Putamen (tissue), 1 donor: Measurements from ENCODE around the gene KBTBD4.

Source experiments
- DNase-seq: peaks from one replicate; pipeline ENCODE4 v3.0.0-alpha.2; 2016; ENCODE audit warnings: low spot score

The KBTBD4 gene

GRCh38 chr11:47578524-47579494 lies at the start of gene KBTBD4, which contains the start of gene NDUFS3:
TSS of gene KBTBD4 (minus strand) at chr11:47578970. CDS start at chr11:47578951, 19 bp downstream.
TSS of gene NDUFS3 (plus strand) at chr11:47579074. CDS start at chr11:47579092, 18 bp downstream.
- peak; percentile 92 for DNase-seq

GRCh38 chr11:47628026-47628425 lies 49.3 kb upstream of the KBTBD4 start:
- DNase-seq: no peak

- no peak for DNase-seq
Measured at GRCh38 chr11:47626234-47626633, 47.5 kb upstream of the KBTBD4 start.

- no peak for DNase-seq
Measured at GRCh38 chr11:47620836-47621378, 42.1 kb upstream of the KBTBD4 start.

- no peak for DNase-seq
Measured at GRCh38 chr11:47617417-47617809, 38.6 kb upstream of the KBTBD4 start.

GRCh38 chr11:47616726-47617416 lies 38.1 kb upstream of the KBTBD4 start:
- DNase-seq: peak; percentile 78

- DNase-seq: peak; percentile 81
Measured at GRCh38 chr11:47615249-47615648, 36.5 kb upstream of the KBTBD4 start.

GRCh38 chr11:47611348-47611794 lies 32.6 kb upstream of the KBTBD4 start:
- no peak for DNase-seq

- DNase-seq: no peak
Measured at GRCh38 chr11:47609675-47610074, 30.9 kb upstream of the KBTBD4 start.

GRCh38 chr11:47607380-47607779 lies 28.6 kb upstream of the KBTBD4 start:
- DNase-seq: no peak

- DNase-seq: no peak
Measured at GRCh38 chr11:47606731-47607130, 28.0 kb upstream of the KBTBD4 start.

GRCh38 chr11:47605921-47606320 lies 27.2 kb upstream of the KBTBD4 start:
- no peak for DNase-seq

- DNase-seq: no peak
Measured at GRCh38 chr11:47603295-47603694, 24.5 kb upstream of the KBTBD4 start.

- DNase-seq: no peak
Measured at GRCh38 chr11:47599902-47600301, 21.1 kb upstream of the KBTBD4 start.

GRCh38 chr11:47595967-47596366 lies 17.2 kb upstream of the KBTBD4 start:
- DNase-seq: no peak

GRCh38 chr11:47595029-47595428 lies 16.3 kb upstream of the KBTBD4 start:
- no peak for DNase-seq

GRCh38 chr11:47593934-47594855 lies 15.4 kb upstream of the KBTBD4 start, which contains the start of gene C1QTNF4:
TSS of gene C1QTNF4 (minus strand) at chr11:47594411. CDS start at chr11:47590810, 3,601 bp downstream.
- DNase-seq: no peak

- no peak for DNase-seq
Measured at GRCh38 chr11:47593492-47593933, 14.7 kb upstream of the KBTBD4 start.

GRCh38 chr11:47592970-47593369 lies 14.2 kb upstream of the KBTBD4 start:
- DNase-seq: no peak

GRCh38 chr11:47592251-47592650 lies 13.5 kb upstream of the KBTBD4 start:
- no peak for DNase-seq

GRCh38 chr11:47591764-47592163 lies 13.0 kb upstream of the KBTBD4 start:
- no peak for DNase-seq
